ENCODE measurements around the gene PCGF1.

Gene PCGF1

GRCh38 chr2:74507145-74507925 is at the start of gene PCGF1:
TSS of gene PCGF1 (minus strand) at chr2:74507695. CDS start at chr2:74507668, 27 bp downstream.
- H3K27ac ChIP-seq (ENCODE audit: low read length), result peak within 1 kb of the TSS; percentile 97

GRCh38 chr2:74556831-74557370 is 49.4 kb upstream of the PCGF1 start:
- H3K4me1 ChIP-seq (ENCODE audit: control insufficient read depth, insufficient read depth, low read length), result peaks cover 24% of the 10 kb centered on the region
- H3K27me3 ChIP-seq (ENCODE audit: control insufficient read depth in 1 of 2, insufficient read depth in 2 of 2, low read length in 2 of 2), result peaks cover 3 to 7% of the 10 kb centered on the region in 2 donors
- H3K9ac ChIP-seq (ENCODE audit: low read length in 2 of 2), result no peak overlapping the region
- H3K4me3 ChIP-seq (ENCODE audit: low read length in 2 of 2), result no peak overlapping the region
- H3K9me3 ChIP-seq (ENCODE audit: control insufficient read depth in 2 of 2, low read length in 2 of 2), result no peaks in the 10 kb centered on the region
- H3K36me3 ChIP-seq (ENCODE audit: control insufficient read depth in 2 of 2, insufficient read depth in 2 of 2, low read length in 2 of 2), result no peaks in the 10 kb centered on the region
- no peak overlapping the region for H3K27ac ChIP-seq (ENCODE audit: low read length)

More at GRCh38 chr2:74507145-74507925, at the start of gene PCGF1:
- Histone ChIP-seq H3K4me3 (ENCODE audit: low read length in 2 of 2) (peak within 1 kb of the TSS; percentile 98), H3K4me1 (ENCODE audit: control insufficient read depth, insufficient read depth, low read length) (peaks cover 41% of the 10 kb centered on the region), H3K36me3 (ENCODE audit: control insufficient read depth in 2 of 2, insufficient read depth in 2 of 2, low read length in 2 of 2) (peaks cover 9 to 10% of the 10 kb centered on the region in 2 donors), H3K9ac (ENCODE audit: low read length in 2 of 2) (peak within 1 kb of the TSS; percentile 95 to 99), H3K27me3 (ENCODE audit: control insufficient read depth in 1 of 2, insufficient read depth in 2 of 2, low read length in 2 of 2) (peaks cover 38 to 45% of the 10 kb centered on the region in 2 donors), H3K9me3 (ENCODE audit: control insufficient read depth in 2 of 2, low read length in 2 of 2) (no peaks in the 10 kb centered on the region)

- peaks cover 24% of the 10 kb centered on the region for H3K4me1 ChIP-seq (ENCODE audit: control insufficient read depth, insufficient read depth, low read length)
- no peak overlapping the region for H3K27ac ChIP-seq (ENCODE audit: low read length)
- peaks cover 3% of the 10 kb centered on the region in 2 donors for H3K27me3 ChIP-seq (ENCODE audit: control insufficient read depth in 1 of 2, insufficient read depth in 2 of 2, low read length in 2 of 2)
- H3K36me3 ChIP-seq (ENCODE audit: control insufficient read depth in 2 of 2, insufficient read depth in 2 of 2, low read length in 2 of 2), result no peaks in the 10 kb centered on the region
- H3K9ac ChIP-seq (ENCODE audit: low read length in 2 of 2), result no peak overlapping the region
- no peaks in the 10 kb centered on the region for H3K9me3 ChIP-seq (ENCODE audit: control insufficient read depth in 2 of 2, low read length in 2 of 2)
- H3K4me3 ChIP-seq (ENCODE audit: low read length in 2 of 2), result no peak overlapping the region
Observed at GRCh38 chr2:74556159-74556558, 48.7 kb upstream of the PCGF1 start.

GRCh38 chr2:74555610-74556103 is 48.2 kb upstream of the PCGF1 start:
- no peaks in the 10 kb centered on the region for H3K36me3 ChIP-seq (ENCODE audit: control insufficient read depth in 2 of 2, insufficient read depth in 2 of 2, low read length in 2 of 2)
- peaks cover 24% of the 10 kb centered on the region for H3K4me1 ChIP-seq (ENCODE audit: control insufficient read depth, insufficient read depth, low read length)
- no peaks in the 10 kb centered on the region for H3K9me3 ChIP-seq (ENCODE audit: control insufficient read depth in 2 of 2, low read length in 2 of 2)
- H3K9ac ChIP-seq (ENCODE audit: low read length in 2 of 2), result no peak overlapping the region
- no peak overlapping the region for H3K27ac ChIP-seq (ENCODE audit: low read length)
- H3K4me3 ChIP-seq (ENCODE audit: low read length in 2 of 2), result peak overlapping the region; percentile 25 to 85
- peaks cover 3% of the 10 kb centered on the region in 2 donors for H3K27me3 ChIP-seq (ENCODE audit: control insufficient read depth in 1 of 2, insufficient read depth in 2 of 2, low read length in 2 of 2)

GRCh38 chr2:74554820-74555531 is 47.5 kb upstream of the PCGF1 start:
- Histone ChIP-seq H3K4me3 (ENCODE audit: low read length in 2 of 2) (peak overlapping the region; percentile 25 to 85), H3K27ac (ENCODE audit: low read length) (peak overlapping the region; percentile 18), H3K36me3 (ENCODE audit: control insufficient read depth in 2 of 2, insufficient read depth in 2 of 2, low read length in 2 of 2) (no peaks in the 10 kb centered on the region), H3K9ac (ENCODE audit: low read length in 2 of 2) (peak overlapping the region; percentile 16 to 58), H3K4me1 (ENCODE audit: control insufficient read depth, insufficient read depth, low read length) (peaks cover 24% of the 10 kb centered on the region), H3K9me3 (ENCODE audit: control insufficient read depth in 2 of 2, low read length in 2 of 2) (no peaks in the 10 kb centered on the region), H3K27me3 (ENCODE audit: control insufficient read depth in 1 of 2, insufficient read depth in 2 of 2, low read length in 2 of 2) (peaks cover 0 to 9% of the 10 kb centered on the region in 2 donors)

- H3K9me3 ChIP-seq (ENCODE audit: control insufficient read depth in 2 of 2, low read length in 2 of 2), result no peaks in the 10 kb centered on the region
- peak within 1 kb of the TSS; percentile 25 to 85 for H3K4me3 ChIP-seq (ENCODE audit: low read length in 2 of 2)
- peak within 1 kb of the TSS; percentile 18 for H3K27ac ChIP-seq (ENCODE audit: low read length)
- peak within 1 kb of the TSS; percentile 16 to 58 for H3K9ac ChIP-seq (ENCODE audit: low read length in 2 of 2)
- peaks cover 31% of the 10 kb centered on the region for H3K4me1 ChIP-seq (ENCODE audit: control insufficient read depth, insufficient read depth, low read length)
- H3K36me3 ChIP-seq (ENCODE audit: control insufficient read depth in 2 of 2, insufficient read depth in 2 of 2, low read length in 2 of 2), result no peaks in the 10 kb centered on the region
- peaks cover 0 to 14% of the 10 kb centered on the region in 2 donors for H3K27me3 ChIP-seq (ENCODE audit: control insufficient read depth in 1 of 2, insufficient read depth in 2 of 2, low read length in 2 of 2)
Observed at GRCh38 chr2:74553892-74554819, 46.7 kb upstream of the PCGF1 start, which contains the start of the genes DOK1 and LOXL3. TSS of gene DOK1 (plus strand) at chr2:74554720. CDS start at chr2:74554755, 35 bp downstream. TSS of gene LOXL3 (minus strand) at chr2:74553942. CDS start at chr2:74552634, 1,308 bp downstream.

GRCh38 chr2:74552914-74553811 is 45.7 kb upstream of the PCGF1 start:
- H3K9ac ChIP-seq (ENCODE audit: low read length in 2 of 2), result peak overlapping the region; percentile 16 to 36
- no peak overlapping the region for H3K27ac ChIP-seq (ENCODE audit: low read length)
- H3K4me1 ChIP-seq (ENCODE audit: control insufficient read depth, insufficient read depth, low read length), result peaks cover 40% of the 10 kb centered on the region
- no peaks in the 10 kb centered on the region for H3K36me3 ChIP-seq (ENCODE audit: control insufficient read depth in 2 of 2, insufficient read depth in 2 of 2, low read length in 2 of 2)
- H3K9me3 ChIP-seq (ENCODE audit: control insufficient read depth in 2 of 2, low read length in 2 of 2), result no peaks in the 10 kb centered on the region
- peak overlapping the region; percentile 25 to 85 for H3K4me3 ChIP-seq (ENCODE audit: low read length in 2 of 2)
- peaks cover 0 to 18% of the 10 kb centered on the region in 2 donors for H3K27me3 ChIP-seq (ENCODE audit: control insufficient read depth in 1 of 2, insufficient read depth in 2 of 2, low read length in 2 of 2)

GRCh38 chr2:74551942-74552913 is 44.7 kb upstream of the PCGF1 start:
- H3K4me1 ChIP-seq (ENCODE audit: control insufficient read depth, insufficient read depth, low read length), result peaks cover 41% of the 10 kb centered on the region
- H3K9ac ChIP-seq (ENCODE audit: low read length in 2 of 2), result no peak overlapping the region
- no peaks in the 10 kb centered on the region for H3K9me3 ChIP-seq (ENCODE audit: control insufficient read depth in 2 of 2, low read length in 2 of 2)
- H3K36me3 ChIP-seq (ENCODE audit: control insufficient read depth in 2 of 2, insufficient read depth in 2 of 2, low read length in 2 of 2), result no peaks in the 10 kb centered on the region
- peaks cover 0 to 18% of the 10 kb centered on the region in 2 donors for H3K27me3 ChIP-seq (ENCODE audit: control insufficient read depth in 1 of 2, insufficient read depth in 2 of 2, low read length in 2 of 2)
- H3K4me3 ChIP-seq (ENCODE audit: low read length in 2 of 2), result no peak overlapping the region
- H3K27ac ChIP-seq (ENCODE audit: low read length), result no peak overlapping the region

Measured in stomach smooth muscle (tissue), 2 donors.